Thyroid gland (tissue), 4 donors: Measurements from ENCODE around the gene ZNF385B.

Experiments used
- POLR2A ChIP-seq, 2 donors: fragments of 450-650 bp; IDR thresholded peaks; one replicate each; pipeline ENCODE4 v1.6.1; 2017; ENCODE audit warnings: antibody characterized with exemption in 2 of 2, mild to moderate bottlenecking in 2 of 2, moderate library complexity in 1 of 2
- TF ChIP-seq, protein P1 (sequence below), 6 experiments: fragments of 200-600 bp in 3 of 6; fragments of 450-650 bp in 3 of 6; sonication (generic) in 3 of 6; IDR thresholded peaks; one replicate each; pipeline ENCODE4 v1.5.1; 2016 to 2019; ENCODE audit warnings: antibody characterized with exemption in 6 of 6, mild to moderate bottlenecking in 2 of 6, inconsistent platforms in 1 of 6, moderate library complexity in 1 of 6

DNA sequence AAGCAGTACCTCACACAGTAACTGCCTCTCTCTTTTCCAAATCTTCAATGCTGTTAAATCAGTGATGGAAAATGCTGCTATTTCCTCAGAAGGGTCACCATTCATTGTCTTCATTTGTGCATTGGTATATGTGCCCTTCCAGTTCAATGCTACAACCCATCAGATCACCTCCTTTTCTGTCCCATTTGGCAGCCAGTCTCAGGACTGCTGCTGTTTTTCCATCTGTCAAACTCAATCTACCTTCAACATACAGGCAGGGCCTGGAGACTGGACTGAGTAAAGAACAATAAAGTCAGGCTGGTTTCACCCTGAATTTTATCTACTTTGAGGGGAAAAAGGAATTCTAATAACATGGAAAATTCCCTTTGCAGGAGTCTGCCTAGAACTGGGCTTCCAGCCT is 17.9 kb downstream of the ZNF385B start:
- no peak for TF ChIP-seq POLR2A (IDR thresholded peaks at IDR 0.05)
- TF ChIP-seq, protein P1, sequence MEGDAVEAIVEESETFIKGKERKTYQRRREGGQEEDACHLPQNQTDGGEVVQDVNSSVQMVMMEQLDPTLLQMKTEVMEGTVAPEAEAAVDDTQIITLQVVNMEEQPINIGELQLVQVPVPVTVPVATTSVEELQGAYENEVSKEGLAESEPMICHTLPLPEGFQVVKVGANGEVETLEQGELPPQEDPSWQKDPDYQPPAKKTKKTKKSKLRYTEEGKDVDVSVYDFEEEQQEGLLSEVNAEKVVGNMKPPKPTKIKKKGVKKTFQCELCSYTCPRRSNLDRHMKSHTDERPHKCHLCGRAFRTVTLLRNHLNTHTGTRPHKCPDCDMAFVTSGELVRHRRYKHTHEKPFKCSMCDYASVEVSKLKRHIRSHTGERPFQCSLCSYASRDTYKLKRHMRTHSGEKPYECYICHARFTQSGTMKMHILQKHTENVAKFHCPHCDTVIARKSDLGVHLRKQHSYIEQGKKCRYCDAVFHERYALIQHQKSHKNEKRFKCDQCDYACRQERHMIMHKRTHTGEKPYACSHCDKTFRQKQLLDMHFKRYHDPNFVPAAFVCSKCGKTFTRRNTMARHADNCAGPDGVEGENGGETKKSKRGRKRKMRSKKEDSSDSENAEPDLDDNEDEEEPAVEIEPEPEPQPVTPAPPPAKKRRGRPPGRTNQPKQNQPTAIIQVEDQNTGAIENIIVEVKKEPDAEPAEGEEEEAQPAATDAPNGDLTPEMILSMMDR (IDR thresholded peaks at IDR 0.05) = no peak
